ENCODE results near the gene NAV2.

GRCh38 chr11:19963697-19964387, 251.2 kb downstream of the NAV2 start:
- TF ChIP-seq CTCF (conservative IDR thresholded peaks at IDR 0.05 in 1 of 2, IDR thresholded peaks at IDR 0.05 in 1 of 2; ENCODE audit: extremely low read depth in 1 of 2, insufficient read depth in 1 of 2, low read depth in 1 of 2, low read length in 2 of 2), result no peak
- TF ChIP-seq EZH2 (IDR thresholded peaks at IDR 0.05; ENCODE audit: borderline replicate concordance, low read length), result no peak
